NCI-H510A treated with DMSO at 0.1 percent for 48 hours (cell line): ENCODE measurements around the gene KCNK7.
"Not testable (repeated sequence)": the region's sequence is repeated elsewhere in the genome, so short reads cannot be mapped to it uniquely, and the experiment has no call there.

Source experiments
- DNase-seq: peaks from one replicate; lab custom pipeline; 2025; lab: John Stamatoyannopoulos, UW

Gene KCNK7

GRCh38 chr11:65572356-65573051 lies 23.1 kb downstream of the KCNK7 start, which contains the start of gene FAM89B:
Gene FAM89B, plus strand, starts transcription at chr11:65572538. Its CDS starts 132 bp downstream, at chr11:65572670.
- DNase-seq = peak; percentile 50

- DNase-seq = peak; percentile 67
Observed at GRCh38 chr11:65571940-65572339, 23.7 kb downstream of the KCNK7 start.

- no peak for DNase-seq
Observed at GRCh38 chr11:65571420-65571819, 24.2 kb downstream of the KCNK7 start.

GRCh38 chr11:65569973-65570918 lies 25.4 kb downstream of the KCNK7 start, which contains the start of gene ZNRD2:
Gene ZNRD2, plus strand, starts transcription at chr11:65570477. Its CDS starts 15 bp downstream, at chr11:65570492.
- peak; percentile 98 for DNase-seq

- DNase-seq = no peak
Observed at GRCh38 chr11:65569164-65569972, 26.2 kb downstream of the KCNK7 start.

GRCh38 chr11:65565624-65566453 lies 29.8 kb downstream of the KCNK7 start:
- DNase-seq = no peak

- not testable (repeated sequence) for DNase-seq
Observed at GRCh38 chr11:65564879-65565559, 30.6 kb downstream of the KCNK7 start.

- no peak for DNase-seq
Observed at GRCh38 chr11:65563601-65564000, 32.0 kb downstream of the KCNK7 start.

- no peak for DNase-seq
Observed at GRCh38 chr11:65562788-65563187, 32.8 kb downstream of the KCNK7 start.

- DNase-seq = no peak
Observed at GRCh38 chr11:65562020-65562419, 33.6 kb downstream of the KCNK7 start.

- peak; percentile 19 for DNase-seq
Observed at GRCh38 chr11:65560555-65561418, 34.8 kb downstream of the KCNK7 start.

- DNase-seq = peak; percentile 77
Observed at GRCh38 chr11:65559951-65560537, 35.6 kb downstream of the KCNK7 start.

- DNase-seq = no peak
Observed at GRCh38 chr11:65559535-65559934, 36.1 kb downstream of the KCNK7 start.

- no peak for DNase-seq
Observed at GRCh38 chr11:65558930-65559509, 36.6 kb downstream of the KCNK7 start.

GRCh38 chr11:65558002-65558929 lies 37.3 kb downstream of the KCNK7 start, which contains the start of gene LTBP3:
Gene LTBP3, minus strand, starts transcription at chr11:65558359. Its CDS starts 400 bp downstream, at chr11:65557959.
- DNase-seq = peak; percentile 53

- DNase-seq = no peak
Observed at GRCh38 chr11:65557280-65558001, 38.2 kb downstream of the KCNK7 start.
